HUDEP-2 (cell line): Measurements from ENCODE around the gene EBPL.
A peak's percentile ranks its signal among the peaks of the same experiment; 100 is the strongest.
"Not testable (repeated sequence)": the region's sequence is repeated elsewhere in the genome, so short reads cannot be mapped to it uniquely, and the experiment has no call there.

ENCODE experiments used
- DNase-seq, 76 experiments: peaks; one replicate each; lab custom pipeline; 2025; ENCODE audit not compliant: unreplicated experiment in 76 of 76; lab: John Stamatoyannopoulos, UW

EBPL gene

DNA sequence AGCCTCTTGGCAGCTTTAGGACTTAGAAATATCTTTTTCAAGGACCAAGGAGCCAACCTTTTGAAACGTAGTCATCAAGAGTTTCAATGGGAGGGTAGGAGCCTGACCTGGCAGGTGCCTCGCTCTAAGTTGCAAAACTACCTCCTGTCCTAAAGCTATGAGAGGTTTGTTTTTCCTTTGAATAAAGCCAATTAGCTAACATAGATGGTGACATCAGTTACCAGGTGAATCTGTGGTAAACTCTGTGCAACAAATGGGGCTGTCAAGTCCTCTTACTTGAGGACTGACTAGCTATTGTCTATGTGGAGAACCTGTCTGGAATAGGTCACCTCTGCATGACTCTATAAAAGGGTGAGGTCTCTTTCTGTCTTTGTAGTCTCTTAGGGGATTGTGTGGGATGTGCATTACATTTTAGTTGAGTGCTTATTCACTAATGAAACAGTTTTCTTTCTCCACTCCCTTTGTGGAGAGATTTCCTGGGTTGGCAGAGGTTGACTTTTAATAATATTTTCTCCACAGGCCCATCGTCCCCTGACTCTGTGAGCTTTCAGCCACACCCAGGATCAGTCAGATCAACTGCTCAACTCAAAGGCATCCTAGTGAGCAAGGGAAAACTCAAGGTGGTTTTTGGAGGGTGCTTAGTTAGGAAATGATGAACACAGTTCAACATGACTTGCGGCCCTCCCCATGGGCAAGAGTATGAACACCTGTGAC is 53.1 kb downstream of the EBPL start:
- no peak for DNase-seq

DNA sequence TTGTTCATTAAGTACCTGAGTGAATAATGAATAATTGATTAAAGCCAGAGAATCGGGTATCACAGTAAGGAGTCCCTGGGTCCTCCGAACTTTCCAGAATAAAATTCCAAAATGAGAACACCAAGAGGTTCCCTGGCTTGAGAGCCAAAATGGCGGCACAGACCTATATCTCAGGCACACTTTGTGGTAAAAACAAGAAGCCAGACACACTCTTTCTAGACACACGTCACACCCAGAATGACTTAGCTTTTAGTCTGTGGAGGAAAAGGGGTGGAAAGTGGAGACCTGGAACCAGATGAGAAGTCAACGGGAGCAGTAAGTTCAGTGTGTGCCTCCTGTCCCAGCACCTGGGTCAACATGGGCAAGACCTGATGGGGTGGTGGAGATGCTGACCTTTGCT is 54.6 kb downstream of the EBPL start:
- no peak for DNase-seq

DNA sequence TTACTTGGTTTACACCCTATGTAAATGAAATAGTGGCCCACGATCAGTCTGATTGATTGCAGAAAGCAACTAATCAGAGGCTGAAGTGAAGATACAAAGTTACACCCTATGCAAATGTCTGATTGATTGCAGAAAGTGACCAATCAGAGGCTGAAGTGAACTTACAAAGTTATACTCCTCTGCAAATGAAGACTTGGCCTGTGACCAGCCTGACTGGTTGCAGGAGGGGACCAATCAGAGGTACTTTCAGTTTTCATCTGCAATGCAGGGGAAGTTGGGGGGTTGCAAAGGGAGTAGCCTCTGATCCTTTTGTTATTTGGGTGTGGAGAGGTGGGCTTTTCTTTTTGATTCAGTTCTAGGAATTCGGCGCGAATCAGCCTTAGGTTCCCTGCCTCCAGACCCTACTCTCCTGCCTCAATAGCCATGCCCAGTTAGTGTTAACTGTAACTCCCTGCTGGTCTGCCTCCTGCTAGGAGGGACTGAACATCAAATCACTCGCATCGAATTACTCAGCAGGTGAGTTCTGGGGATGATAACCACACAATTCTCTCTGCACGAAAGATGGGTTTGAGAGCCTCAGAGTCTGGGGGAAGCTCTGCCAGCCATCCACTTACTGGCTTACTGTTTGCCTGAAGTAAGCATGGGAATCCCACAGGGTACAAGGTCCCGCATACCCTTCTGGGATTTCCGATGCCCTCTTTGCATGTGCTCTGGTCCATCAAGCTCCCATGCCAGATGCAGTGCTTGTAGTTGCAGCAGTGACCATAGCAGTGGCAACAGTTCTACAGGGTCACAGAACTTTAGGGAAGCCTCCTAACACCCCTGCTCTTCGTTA is 55.5 kb downstream of the EBPL start:
- DNase-seq, result no peak

DNA sequence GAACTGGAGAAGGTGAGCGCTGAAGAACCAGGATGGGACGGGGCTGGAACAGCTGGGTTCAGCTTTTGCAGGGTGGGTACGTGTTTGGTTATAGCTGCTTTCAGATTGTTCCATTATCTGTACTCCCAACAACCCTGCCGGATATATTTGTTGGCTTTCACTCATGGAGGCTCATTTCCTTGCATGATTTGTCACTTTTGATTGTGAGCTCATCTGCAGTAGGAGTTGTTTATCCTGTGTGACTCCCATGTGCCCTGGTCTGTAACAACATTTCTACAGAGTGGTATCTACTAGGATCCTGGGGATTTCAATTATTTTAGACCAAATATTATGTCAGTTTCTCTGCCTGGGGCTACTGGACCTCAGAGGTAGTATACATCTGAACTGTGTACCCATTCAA is 57.6 kb downstream of the EBPL start:
- no peak for DNase-seq

DNA sequence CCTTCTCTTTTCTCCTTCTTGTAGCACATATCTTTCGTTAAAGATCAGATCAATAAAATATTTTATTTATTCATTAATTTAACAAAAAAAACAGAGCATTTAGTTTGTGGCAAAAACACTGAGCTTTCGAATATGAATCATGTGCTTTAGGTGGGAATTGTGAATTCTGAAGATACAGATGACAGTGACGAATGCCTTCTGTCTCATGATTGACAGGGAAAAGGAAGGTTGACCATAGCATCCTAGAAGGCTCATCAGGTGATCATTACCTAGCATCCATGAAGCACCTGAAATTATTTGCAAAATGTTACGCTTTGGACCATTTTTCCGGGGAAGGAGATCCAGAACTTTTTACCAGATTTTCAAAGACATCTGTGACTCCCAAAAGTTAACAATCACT is 59.1 kb downstream of the EBPL start:
- no peak for DNase-seq

DNA sequence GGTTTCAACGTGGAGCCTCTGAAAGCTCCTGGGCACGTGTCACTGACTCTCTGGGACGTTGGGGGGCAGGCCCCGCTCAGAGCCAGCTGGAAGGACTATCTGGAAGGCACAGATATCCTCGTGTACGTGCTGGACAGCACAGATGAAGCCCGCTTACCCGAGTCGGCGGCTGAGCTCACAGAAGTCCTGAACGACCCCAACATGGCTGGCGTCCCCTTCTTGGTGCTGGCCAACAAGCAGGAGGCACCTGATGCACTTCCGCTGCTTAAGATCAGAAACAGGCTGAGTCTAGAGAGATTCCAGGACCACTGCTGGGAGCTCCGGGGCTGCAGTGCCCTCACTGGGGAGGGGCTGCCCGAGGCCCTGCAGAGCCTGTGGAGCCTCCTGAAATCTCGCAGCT is 60.7 kb downstream of the EBPL start:
- DNase-seq, result no peak

DNA sequence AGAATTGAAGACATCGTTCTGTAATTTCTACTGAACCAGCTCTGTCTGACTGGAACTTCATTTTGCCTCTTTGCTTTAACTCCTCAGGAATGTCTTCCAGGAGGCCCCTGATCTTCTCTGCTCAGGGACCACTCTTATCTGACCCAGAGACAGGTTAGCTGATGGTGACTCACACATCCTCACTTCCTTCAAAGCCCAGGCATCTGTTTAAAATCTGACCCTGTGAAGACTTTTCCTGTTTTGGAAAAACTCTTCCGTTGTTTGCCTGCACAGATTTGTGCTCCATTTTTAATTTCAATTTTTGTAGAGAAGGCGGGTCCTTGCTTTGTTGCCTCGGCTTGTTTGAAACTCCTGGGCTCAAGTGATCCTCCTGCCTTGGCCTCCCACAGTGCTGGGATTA is 61.3 kb downstream of the EBPL start:
- no peak for DNase-seq

DNA sequence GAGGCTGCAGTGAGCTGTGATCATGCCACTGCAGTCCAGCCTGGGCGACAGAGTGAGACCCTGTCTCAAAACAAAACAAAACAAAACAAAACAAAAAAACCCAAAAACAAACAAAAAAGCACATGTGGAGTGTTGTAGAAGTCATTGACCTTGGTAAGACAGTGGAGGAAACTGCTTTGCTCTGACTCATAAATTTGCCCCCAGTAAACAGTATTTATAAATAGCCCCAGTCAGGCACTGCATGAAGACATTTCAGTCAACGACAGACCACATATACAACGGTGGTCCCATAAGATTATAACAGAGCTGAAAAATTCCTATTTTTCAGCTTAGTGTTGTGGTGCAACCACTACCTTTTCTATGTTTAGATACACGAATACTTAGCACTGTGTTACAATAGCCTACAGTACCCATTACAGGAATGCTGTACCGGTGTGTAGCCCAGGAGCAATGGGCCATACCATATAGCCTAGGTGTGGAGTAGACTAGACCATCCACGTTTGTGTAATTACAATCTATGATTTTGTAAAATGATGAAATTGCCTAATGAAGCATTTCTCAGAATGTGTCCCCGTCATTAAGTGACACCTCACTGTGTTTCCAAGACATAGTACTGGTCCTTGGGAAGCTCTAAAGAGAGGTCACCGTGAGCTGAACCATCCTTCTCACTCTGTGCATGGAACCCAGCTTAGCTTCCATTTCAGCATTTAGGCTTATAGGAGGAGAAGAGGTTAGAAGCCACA is 61.9 kb downstream of the EBPL start:
- no peak for DNase-seq

DNA sequence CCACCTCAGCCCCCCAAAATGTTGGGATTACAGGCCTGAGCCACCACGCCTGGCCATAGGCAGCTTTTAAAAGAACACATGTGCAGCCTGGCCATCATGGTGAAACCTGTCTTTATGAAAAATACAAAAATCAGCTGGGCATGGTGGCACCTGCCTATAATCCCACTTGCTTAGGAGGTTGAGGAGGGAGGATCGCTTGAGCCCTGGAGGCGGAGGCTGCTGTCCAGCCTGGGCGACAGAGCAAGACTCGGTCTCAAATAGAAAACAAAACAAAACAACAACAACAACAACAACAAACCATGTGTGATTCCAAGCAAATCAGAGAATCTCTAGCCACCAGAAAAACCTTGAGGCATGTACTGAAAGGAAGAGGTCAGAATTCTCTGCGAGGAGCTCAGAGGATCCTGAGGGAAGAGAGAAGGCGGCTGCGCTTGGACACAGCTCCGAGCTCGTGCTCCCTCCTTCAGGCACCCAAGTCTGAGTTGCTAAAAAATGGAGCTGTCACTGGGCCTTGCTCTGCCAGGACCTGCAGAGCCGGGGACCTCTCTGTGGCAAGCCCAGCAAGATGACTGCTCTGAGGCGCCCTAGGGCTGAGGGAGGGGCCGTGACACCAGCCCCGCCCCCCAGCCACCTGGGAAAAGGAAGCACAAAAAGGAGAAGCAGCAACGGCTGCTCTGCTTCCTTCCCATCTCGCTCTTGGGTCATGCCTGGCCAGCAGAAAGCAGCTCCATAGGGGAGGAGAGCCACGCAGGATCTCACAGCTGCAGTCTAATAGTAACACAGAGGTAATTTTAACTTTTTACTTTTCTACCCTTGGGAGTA is 63.2 kb downstream of the EBPL start, which contains the start of gene ARL11:
ARL11 (plus strand) TSS at position 677 of the 822 bp plus-strand sequence. CDS start 1,941 bp downstream, outside the sequence.
- DNase-seq, result peak in 17 of 76 experiments; percentile 5 to 32 (median 19)

DNA sequence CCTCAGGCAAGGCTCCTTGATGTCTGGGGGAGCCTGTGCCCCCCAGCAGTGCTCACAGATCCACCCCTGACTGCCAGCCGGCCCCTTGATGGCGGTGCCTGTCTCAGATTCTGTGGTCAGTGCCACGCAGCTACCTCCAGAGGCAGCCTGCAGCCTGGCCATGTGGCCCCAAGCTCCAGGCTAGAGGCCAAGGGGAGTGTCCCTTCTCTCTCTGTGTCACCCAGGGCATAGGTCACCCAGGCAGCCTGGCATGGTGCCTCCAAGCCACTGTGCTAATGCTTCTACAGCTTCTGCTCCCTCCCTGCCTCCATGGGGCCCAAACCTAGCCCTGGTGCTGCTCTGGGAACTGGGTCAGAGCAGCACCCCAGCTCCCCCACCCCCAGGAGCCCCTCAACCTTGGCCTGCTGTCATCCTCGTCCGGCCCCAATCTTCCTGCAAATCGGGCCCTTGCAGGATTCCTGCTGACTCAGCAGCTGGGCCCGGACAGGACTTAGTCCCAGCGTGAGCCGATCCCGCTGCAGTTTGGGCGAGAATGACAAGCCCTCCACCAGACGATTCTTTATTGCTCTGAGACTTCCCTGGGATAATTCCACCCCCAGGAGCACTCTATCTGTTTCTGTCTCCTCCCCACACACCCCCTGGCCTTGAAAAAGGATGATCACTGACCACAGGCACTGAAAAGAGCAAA is 65.8 kb downstream of the EBPL start:
- DNase-seq, result peak in 57 of 76 experiments; percentile 2 to 73 (median 46)

DNA sequence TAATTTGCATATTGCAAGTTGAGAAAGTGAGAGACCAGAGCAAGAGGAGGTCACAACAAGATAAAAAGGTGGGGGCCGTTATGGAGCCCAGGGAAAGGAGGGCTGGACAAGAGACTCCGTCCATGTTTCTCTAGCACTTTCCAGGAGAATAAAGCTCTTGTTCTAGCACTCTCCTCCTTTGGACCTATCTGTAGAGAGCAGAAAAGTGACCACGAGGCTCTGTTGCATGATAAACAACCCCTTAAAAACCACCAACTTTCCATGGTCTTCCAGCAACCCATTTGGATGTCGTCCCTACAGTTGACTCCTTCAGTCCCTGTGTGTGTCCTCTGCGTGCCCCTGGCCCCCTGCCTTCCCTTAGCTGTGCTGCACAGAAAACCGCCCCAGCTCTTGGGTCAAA is 67.1 kb downstream of the EBPL start:
- no peak for DNase-seq

DNA sequence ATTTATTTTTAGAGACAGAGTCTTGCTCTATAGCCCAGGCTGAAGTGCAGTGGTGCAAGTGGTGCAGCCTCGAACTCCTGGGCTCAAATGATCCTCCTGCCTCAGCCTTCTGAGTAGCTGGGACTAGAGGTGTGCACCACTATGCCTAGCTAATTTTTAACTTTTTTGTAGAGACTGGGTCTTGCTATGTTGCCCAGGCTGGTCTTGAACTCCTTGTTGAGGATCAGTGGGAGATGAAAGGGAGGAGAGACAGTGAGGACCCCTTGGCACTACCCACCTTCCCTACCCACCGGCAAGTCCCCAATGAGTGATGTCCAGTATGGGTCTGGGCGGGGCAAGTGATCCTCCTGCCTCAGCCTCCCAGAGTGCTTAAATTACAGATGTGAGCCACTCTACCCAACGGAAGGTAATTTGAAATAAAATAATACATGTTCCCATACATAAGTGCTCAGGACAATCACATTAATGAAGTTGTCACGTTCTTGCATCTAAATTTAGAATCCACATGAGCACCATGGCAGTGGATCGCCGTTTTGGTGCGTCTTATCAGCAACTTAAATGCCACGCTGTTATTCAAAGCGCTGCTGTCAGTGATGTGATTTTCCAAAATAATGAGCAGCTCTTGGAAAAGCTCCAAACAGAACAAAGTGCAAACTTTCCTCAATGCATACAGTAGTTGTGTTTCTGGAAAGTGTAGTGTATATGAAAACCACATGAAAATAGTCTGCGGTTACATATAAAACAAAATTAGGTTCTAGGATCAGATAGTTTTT is 68.9 kb downstream of the EBPL start:
- DNase-seq, result peak in 1 of 76 experiments; percentile 42

DNA sequence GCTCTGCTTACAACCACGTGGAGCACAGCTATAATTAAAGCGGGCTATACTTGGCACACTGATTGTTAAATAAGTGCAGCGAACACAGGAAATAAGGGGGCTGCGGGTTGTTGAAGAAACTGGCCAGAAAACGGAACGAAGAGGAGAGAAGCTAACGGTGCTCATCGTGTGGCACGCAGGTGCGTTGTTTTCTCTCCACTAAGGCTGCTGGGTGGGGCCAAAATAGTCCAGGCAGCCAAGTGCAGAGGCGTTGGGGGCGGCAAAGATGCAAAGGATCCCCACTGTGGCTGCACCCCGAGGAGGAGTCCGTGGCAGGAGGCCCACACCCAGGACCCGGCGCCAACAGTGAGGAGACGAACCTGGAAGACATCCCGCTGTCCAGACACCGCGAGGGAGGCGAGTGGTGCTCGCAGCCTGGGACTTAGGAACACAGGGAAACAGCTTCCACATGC is 71.1 kb downstream of the EBPL start:
- DNase-seq, result no peak

DNA sequence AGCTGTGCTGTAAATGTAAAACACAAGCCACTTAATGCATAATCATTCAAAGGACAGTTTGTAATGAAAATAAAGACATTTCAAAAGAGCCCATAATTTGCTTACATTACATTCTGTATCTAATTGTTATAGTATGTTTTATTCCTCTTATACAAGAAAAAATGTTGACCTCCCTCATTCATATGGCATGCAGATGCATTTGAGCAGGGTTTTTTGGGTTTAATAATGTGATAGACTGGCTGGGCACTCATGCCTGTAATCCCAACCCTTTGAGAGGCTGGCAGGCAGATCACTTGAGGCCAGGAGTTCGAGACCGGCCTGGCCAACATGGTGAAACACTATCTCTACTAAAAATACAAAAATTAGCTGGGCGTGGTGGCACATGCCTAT is 74.6 kb downstream of the EBPL start:
- no peak for DNase-seq

DNA sequence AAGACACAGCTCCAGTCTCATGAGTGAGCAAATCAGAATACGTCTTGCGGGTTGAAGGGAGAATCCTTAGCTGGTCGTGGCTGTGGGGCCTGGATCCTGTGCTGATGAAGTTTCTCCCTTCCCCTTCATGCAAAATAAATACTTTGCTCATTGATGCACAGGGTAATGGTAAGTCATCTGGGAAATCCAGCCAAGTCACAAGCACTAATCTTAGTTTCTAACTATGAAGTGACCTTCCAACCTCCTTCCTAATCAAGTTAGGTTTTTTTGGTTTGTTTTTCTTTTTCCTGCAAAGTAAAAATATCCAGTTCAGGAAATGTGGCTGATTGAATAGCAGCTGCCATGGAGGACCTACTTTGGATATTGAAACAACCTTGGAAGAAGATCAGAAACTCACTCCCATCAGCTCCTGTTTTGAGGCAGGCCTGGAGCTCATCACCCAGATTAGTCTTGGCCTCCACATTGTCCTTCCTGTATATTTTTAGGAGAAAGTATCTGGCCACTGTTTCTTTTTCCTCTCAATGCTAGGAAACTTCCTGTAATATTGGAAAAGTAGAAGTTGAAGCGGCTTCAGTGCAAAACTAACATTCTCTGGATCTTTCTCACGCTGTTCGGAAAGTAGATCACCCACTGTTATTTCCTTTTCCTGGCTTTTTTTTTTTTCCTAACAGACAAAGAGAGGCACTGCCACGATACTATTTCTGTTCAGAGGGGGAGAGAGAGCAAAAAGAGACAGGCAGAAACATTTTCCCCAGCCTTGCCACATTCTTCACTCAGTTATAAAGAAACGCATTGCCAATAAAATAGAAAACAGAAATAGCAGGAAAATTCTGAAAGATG is 75.2 kb downstream of the EBPL start:
- DNase-seq, result no peak

DNA sequence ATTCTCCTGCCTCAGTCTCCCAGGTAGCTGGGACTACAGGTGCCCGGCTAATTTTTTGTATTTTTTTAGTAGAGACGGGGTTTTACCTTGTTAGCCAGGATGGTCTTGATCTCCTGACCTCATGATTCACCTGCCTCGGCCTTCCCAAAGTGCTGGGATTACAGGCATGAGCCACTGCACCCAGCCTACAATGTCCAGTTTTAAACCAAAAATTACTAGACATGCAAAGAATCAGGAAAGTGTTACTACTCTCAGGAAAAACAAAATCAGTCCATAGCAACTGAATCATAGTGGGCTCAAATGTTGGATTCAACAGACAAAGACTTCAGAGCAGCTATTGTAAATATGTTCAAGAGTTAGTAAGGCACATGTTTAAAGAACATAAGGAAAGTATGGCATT is 79.2 kb downstream of the EBPL start:
- not testable (repeated sequence) for DNase-seq
